GM21717 (cell line): Measurements from ENCODE around the gene ASAP2.
"Not testable (repeated sequence)": the region's sequence is repeated elsewhere in the genome, so short reads cannot be mapped to it uniquely, and the experiment has no call there.

Experiments used
- ATAC-seq: cut with Tn5 transposase; IDR thresholded peaks from one replicate; pipeline ENCODE4 v1.9.1; 2021; ENCODE audit warnings: mild to moderate bottlenecking, moderate library complexity; ENCODE audit not compliant: unreplicated experiment

The ASAP2 gene

GRCh38 chr2:9394816-9395215 lies 188.2 kb downstream of the ASAP2 start:
- no peak for ATAC-seq

DNA sequence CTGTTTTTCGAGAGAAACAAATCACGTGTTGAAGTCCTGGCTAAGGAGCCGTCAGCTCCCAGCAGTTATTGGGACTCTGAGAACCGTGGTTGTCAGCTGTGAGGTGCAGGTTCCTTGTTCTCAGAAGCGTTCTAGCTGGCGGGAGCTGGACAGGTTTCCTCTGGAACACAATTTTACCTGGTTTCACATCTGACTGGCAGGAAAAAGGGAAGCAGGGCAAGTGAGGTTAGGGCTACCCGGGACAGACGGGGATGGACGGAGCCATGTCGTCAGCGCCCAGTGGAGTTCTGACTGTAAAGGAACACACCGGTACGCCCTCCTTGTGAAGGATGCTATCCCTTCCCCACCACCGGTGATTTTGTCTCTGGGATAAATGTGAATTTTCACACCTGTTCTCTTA lies 190.6 kb downstream of the ASAP2 start:
- no peak for ATAC-seq

GRCh38 chr2:9398251-9398650 lies 191.6 kb downstream of the ASAP2 start:
- not testable (repeated sequence) for ATAC-seq

- ATAC-seq, result no peak
Observed at GRCh38 chr2:9398881-9399780, 192.5 kb downstream of the ASAP2 start.

DNA sequence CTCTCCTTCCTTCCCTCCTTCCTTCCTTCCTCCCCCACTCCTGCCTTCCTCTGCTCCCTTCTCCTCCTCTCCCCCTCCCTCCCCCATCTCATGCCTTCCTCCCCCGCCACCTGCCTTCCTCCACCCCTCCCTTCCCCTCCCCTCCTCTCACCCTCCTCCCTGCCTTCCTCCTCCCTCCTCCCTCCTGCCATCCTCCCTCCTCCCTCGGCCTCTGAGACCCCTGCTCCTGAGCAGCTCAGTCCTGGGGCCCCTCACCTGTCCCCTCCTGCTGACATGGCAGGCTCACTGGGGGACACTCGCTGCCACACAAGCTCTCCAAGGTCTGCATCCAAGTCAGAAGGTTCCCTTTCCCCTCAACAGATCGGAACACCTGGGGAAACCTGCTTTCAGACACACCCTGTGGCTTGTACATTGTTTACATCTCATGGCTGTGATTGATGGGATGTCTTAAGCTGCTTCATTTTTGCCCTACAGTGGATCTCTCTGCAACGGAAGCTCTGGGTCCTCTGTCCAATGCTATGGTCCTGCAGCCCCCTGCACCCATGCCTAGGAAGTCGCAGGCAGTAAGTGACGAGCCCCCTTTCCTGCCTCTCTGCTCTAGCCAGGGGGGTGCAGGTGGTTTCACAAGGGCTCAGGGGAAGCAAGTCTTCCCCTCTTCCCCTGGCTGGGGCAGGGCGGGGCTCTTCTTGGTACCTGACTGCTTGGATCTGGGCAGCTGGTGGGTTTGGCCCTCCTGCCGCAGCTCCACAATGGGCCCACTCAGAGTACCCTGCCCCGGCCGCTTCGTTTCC lies 193.9 kb downstream of the ASAP2 start:
- ATAC-seq, result no peak

DNA sequence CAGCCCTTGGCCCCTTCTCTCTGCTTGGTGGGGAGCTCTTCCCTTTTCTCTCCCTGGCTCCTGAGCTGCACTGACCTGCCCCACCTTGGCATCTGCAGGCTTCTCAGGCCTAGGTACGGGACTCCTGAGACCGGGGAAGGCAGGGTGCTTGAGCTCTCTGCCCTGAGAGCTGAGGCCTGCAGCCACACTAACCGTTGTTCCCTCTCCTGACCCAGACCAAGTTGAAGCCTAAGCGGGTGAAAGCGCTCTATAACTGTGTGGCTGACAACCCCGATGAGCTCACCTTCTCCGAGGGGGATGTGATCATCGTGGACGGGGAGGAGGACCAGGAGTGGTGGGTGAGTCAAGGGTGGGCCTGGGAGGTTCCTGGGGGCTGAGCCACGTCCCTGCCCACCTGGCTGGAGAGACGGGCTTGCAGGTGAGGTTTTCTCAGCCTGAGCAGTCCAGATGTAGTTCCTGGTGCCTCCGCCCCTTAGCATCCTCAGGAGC lies 194.5 kb downstream of the ASAP2 start:
- no peak for ATAC-seq

DNA sequence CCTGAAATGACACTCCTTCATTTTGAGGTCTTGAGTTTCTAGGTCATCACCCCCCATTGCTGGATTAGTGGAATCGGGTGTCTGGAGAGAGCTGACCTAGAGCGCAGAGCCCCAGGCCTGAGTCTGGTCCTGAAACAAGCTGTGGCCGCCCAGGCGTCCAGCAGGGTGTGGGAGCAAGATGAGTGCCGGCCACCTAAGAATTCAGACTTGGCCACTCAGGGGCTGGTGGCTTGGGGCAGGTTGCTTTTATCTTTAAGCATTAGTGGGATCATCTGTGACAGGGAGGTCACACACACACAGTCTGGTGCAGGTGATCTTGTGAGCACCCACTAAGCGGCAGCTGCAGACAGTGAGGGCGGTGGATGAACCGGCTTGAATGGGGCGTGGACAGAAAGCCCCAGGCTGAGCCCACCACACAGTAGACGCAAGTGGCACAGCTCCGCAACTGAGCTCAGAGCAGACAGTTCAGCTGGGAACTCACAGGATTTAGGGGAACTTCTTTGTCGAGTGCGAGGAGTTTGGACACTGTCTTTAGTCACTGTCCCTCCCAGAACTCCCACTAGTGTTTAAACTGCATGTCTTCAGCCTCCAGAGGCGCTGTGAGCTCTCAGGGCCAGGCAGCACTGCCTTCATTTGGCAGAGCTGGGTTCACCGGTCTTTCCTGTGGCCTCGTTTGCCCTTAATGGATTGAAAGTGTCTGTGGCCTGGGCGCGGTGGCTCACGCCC lies 195.2 kb downstream of the ASAP2 start:
- no peak for ATAC-seq

GRCh38 chr2:9403924-9404323 lies 197.3 kb downstream of the ASAP2 start:
- ATAC-seq, result no peak

- ATAC-seq, result no peak
Observed at GRCh38 chr2:9404451-9404850, 197.8 kb downstream of the ASAP2 start.

DNA sequence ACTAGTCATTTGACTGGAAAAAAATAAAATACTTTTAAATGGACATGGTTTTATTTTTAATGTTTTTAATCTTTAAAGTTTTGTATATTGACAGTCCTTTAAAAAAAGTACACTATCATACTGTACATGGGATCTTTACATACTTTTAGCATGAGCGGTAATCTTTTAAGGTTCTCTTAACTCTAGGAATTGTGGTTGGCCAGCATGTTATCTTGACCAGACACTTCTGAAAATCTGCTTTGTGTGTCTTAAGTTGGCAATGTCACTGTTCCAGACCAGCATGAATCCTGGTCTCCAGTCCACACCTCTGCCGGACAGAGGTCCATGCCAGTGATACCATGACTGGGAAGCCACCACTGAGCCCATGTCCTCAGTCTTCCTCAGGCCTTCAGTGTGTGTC lies 199.0 kb downstream of the ASAP2 start:
- ATAC-seq, result no peak

- no peak for ATAC-seq
Observed at GRCh38 chr2:9406529-9407362, 200.1 kb downstream of the ASAP2 start.

DNA sequence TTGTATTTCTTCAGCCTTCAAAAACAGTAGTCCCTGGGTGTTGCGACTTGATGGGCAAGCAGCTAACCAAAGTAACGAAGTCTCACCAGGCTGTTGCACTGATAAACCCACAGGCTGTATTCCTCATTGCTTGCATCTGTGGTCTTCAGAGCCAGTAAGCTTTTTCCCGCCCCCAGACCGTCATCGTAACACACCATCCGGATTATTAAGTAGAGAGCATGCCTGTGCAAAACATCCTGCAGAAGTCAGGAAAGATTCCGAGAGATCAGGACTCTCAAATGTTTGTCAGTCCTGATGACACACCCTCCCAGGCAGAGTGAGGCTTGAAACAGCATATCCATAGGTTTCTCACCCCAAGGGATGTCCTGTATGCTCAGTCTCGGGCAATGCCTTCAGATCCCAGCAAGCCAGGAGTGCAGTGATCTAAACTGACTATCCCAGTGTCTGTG lies 200.8 kb downstream of the ASAP2 start:
- ATAC-seq, result no peak

DNA sequence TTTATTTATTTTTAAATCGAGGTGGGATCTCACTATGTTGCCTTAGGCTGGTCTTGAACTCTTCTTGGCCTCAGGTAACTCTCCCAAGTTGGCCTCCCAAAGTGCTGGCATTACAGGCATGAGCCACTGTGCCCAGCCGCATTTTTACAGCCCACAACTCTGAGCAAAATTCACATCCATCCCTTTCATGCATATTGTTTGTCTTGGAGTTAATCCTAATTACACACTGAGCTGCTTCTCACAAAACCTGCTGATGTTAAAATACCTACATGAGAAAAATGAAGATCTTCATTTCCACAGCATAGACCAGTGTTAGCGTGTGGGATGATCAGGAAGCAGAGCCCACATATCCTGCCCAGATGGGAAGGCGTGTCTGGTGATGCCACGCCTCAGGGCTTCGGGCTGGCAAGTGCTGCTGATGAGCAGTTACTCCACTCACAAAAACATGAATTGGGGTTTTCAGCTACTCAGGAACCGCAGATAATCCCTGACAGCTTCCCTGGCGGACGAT lies 202.1 kb downstream of the ASAP2 start:
- no peak for ATAC-seq

DNA sequence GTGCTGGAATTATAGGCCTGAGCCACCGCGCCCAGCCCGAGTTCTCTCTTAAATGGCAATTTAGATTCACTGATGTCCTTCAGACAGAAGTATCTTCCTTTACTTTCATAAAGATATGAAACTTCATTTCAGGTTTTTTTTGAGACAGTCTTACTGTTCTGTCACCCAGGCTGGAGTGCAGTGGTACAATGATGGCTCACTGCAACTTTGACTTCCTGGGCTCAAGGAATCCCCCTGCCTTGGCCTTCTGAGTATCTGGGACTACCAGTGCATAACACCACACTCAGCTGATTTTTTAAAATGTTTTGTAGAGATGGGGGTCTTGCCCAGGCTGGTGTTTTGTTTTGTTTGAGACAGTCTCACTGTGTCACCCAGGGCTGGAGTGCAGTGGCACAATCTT lies 203.5 kb downstream of the ASAP2 start:
- ATAC-seq, result no peak

DNA sequence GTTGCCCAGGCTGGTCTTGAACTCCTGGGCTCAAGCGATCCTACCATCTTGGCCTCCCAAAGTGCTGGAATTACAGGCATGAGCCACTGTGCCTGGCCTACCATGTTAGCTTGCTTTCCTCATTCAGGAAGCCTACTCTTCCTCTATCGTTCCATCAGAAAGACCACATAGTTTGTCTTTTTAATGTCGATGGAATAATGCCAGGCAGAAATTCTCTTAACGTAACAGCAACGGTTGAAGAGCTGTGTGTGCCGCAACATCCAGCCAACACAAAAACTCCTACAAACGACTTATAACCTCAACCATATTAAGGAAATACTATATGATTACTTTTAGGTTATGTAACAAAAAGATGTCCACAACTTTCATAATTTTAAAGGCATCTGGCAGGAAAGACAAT lies 206.2 kb downstream of the ASAP2 start:
- ATAC-seq, result no peak

GRCh38 chr2:9415516-9416169 lies 209.0 kb downstream of the ASAP2 start:
- ATAC-seq, result no peak

GRCh38 chr2:9416267-9416961 lies 209.8 kb downstream of the ASAP2 start:
- no peak for ATAC-seq

DNA sequence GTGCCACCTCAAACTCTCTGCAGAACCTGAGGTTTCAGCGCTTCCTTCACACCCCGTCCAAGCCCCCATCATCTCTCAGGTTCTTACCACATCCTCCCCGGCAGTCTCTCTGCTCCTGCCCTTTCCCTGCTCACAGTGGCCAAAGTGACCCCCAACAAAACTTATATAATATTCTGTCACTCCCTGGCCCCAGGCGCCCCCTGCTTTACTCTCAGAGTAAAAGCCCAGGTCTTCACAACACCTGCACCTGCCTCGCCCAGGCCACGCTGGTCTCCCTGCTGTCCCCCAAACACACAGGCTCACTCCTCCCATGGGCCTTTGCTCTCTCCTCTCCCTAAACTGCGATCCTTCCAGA lies 210.3 kb downstream of the ASAP2 start:
- ATAC-seq, result no peak

DNA sequence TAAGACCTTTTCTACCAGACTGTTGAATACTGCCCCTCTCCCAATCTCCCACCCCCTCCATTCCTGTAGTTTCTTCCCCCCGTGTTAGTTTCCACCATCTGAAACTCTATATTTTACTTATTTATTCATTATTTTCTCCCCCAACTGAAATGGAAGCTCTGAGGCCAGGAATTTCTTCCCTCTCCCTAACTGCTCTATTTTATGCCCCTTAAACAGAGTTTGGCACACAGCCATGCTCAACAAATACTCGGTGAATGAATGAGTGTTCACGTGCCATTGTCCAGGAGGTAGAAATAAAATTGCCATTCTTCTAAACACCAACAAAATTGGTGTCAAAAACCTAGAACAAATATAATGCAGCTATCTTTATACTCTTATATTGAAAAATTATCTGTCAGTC lies 211.1 kb downstream of the ASAP2 start:
- no peak for ATAC-seq
